BJ (cell line): ENCODE results near the gene ABITRAM. TPM values are rescaled to one million over a fixed set of nuclear protein-coding genes. Genes with fewer than 3 reads are reported as not detected.
"Not testable (repeated sequence)": the region's sequence is repeated elsewhere in the genome, so short reads cannot be mapped to it uniquely, and the experiment has no call there.

Source experiments
- CTCF ChIA-PET: fragments of 350-600 bp; formaldehyde crosslinking; extraction: SDS; loops from one replicate; lab custom pipeline; 2021; ENCODE audit warnings: antibody characterized with exemption, inconsistent platforms; lab: Yijun Ruan, JAX
- POLR2A ChIA-PET: fragments of 300-600 bp; sonication (Branson Sonifier 250); formaldehyde crosslinking; extraction: SDS; loops from one replicate; lab custom pipeline; 2021; ENCODE audit warnings: antibody characterized with exemption; lab: Charles Lee
- DNase-seq: peaks from one replicate; pipeline ENCODE4 v3.0.0-alpha.2; 2011; ENCODE audit warnings: low read depth
- H3K27me3 ChIP-seq: 2 replicates; pipeline ENCODE4 v1.6.0; 2011; ENCODE audit warnings: low read length; ENCODE audit not compliant: control insufficient read depth, insufficient read depth
- H3K36me3 ChIP-seq: 2 replicates; pipeline ENCODE4 v1.5.1; 2011; ENCODE audit warnings: low read length; ENCODE audit not compliant: control insufficient read depth, insufficient read depth
- H3K4me3 ChIP-seq: 2 replicates; pipeline ENCODE4 v1.5.1; 2011; ENCODE audit warnings: low read depth, mild to moderate bottlenecking, control low read depth, low read length
- CTCF ChIP-seq: IDR thresholded peaks from 2 replicates; pipeline ENCODE4 v1.5.1; 2011; ENCODE audit warnings: low read depth, mild to moderate bottlenecking, control low read depth, inconsistent platforms, low read length, moderate library complexity; ENCODE audit not compliant: insufficient read depth
- polyA plus RNA-seq: library from polyadenylated mRNA; depleted of rRNA; stranded (reverse); fragments of >200 nt; gene quantifications from 2 replicates; pipeline ENCODE4 v1.2.3, GENCODE V29; 2011

ABITRAM gene
- polyA plus RNA-seq, 1 experiment = 10.3 TPM

DNA sequence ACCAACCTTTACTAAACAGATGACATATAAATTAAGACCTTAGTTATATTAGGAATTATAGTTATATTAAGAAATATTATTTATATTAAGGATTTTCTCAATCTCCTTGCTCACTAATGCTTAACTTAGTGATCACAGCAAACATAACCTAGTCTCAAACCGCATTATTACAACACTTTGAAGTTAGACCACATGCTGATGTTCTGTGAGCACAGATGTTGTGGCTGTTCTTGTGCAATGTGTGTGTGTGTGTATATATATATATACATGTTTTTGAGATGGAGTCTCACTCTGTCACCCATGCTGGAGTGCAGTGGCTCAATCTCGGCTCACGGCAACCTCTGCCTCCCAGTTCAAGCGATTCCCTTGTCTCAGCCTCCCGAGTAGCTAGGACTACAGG lies 20.8 kb upstream of the ABITRAM start:
- Histone ChIP-seq H3K36me3 (peaks cover 6% of the 10 kb centered on the region), H3K4me3 (no peak overlapping the region), H3K27me3 (no peaks in the 10 kb centered on the region)
- POLR2A ChIA-PET = no interaction called here
- no peak for DNase-seq
- no peak for TF ChIP-seq CTCF
- CTCF ChIA-PET = no interaction called here

DNA sequence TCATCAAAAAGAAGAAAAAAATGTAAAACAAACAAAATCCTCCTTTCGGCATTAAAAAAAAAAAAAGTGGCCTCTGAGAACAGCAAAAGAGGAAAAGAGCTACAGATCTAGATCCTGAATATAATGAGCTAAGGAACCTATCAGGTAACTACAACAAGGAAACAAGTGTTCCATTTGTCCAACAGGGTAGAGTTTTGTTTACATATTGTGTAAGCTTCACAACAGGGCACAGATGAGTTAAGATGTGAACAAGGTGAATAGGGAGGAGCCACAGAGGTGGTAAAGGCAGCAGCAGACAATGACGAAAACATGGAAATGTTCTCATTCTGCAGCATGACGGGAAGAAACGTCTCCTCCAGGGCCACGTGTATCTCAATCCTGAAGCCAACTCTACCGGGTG lies 14.7 kb upstream of the ABITRAM start:
- Histone ChIP-seq H3K36me3 (peaks cover 4% of the 10 kb centered on the region), H3K4me3 (no peak overlapping the region), H3K27me3 (no peaks in the 10 kb centered on the region)
- CTCF ChIA-PET = interaction anchor here (0.6 to 0.7 kb wide), 2 partner anchors 48 to 86 kb away, joined by 3 to 4 read pairs; no protein-coding TSS in a partner anchor
- POLR2A ChIA-PET = interaction anchor here (0.6 kb wide), 1 partner anchor 1497 kb away, joined by 3 read pairs; no protein-coding TSS in a partner anchor
- TF ChIP-seq CTCF = no peak
- no peak for DNase-seq

- H3K36me3 ChIP-seq, H3K4me3 ChIP-seq, DNase-seq, H3K27me3 ChIP-seq: not testable (repeated sequence)
- ChIA-PET CTCF (interaction anchor here (0.7 kb wide), 1 partner anchor 17 kb away, joined by 3 read pairs; no protein-coding TSS in a partner anchor), POLR2A (interaction anchor here (0.6 kb wide), 1 partner anchor 1131 kb away, joined by 6 read pairs; no protein-coding TSS in a partner anchor)
Observed at GRCh38 chr9:108920401-108920800, 13.8 kb upstream of the ABITRAM start.

- no peak for DNase-seq
- ChIA-PET CTCF (no interaction called here), POLR2A (no interaction called here)
- no peak for TF ChIP-seq CTCF
- H3K4me3 ChIP-seq = no peak overlapping the region
- no peaks in the 10 kb centered on the region for H3K27me3 ChIP-seq
- peaks cover 4% of the 10 kb centered on the region for H3K36me3 ChIP-seq
Observed at GRCh38 chr9:108921200-108921599, 13.0 kb upstream of the ABITRAM start.

GRCh38 chr9:108924466-108924865 lies 9.7 kb upstream of the ABITRAM start:
- H3K27me3 ChIP-seq = no peaks in the 10 kb centered on the region
- H3K4me3 ChIP-seq = no peak overlapping the region
- CTCF ChIA-PET = no interaction called here
- no peak for TF ChIP-seq CTCF
- POLR2A ChIA-PET = no interaction called here
- DNase-seq = no peak
- peaks cover 6% of the 10 kb centered on the region for H3K36me3 ChIP-seq

DNA sequence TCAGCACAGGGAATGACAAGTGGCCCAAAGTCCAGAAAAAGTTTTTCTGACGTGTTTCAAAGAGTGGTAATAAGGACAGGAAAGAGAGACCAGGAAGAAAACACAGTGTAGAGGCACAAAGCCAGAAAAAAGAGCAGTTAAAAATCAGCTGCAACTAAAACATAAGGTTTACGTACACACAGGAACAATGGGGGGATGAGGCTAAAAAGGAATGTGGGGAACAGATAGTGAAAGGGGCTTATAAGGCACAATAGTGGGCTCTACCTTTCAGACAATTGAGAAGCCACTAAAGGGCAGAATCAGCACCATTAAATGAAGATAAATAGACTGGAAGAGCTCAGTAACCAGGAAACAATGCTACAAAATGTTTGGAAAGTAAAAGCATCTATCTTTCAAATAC lies 5.8 kb upstream of the ABITRAM start:
- DNase-seq = no peak
- Histone ChIP-seq H3K27me3 (no peaks in the 10 kb centered on the region), H3K4me3 (no peak overlapping the region), H3K36me3 (peaks cover 4% of the 10 kb centered on the region)
- ChIA-PET POLR2A (interaction anchor here (0.7 kb wide), 2 partner anchors 190 to 429 kb away, joined by 4 to 7 read pairs; no protein-coding TSS in a partner anchor), CTCF (interaction anchor here (0.6 to 1.2 kb wide), 2 partner anchors 18 to 148 kb away, joined by 3 read pairs; no protein-coding TSS in a partner anchor)
- TF ChIP-seq CTCF = no peak
